GM21825 (cell line): ENCODE measurements around the gene DNAJC1.
"Not testable (repeated sequence)": the region's sequence is repeated elsewhere in the genome, so short reads cannot be mapped to it uniquely, and the experiment has no call there.

Experiments used
- ATAC-seq: cut with Tn5 transposase; IDR thresholded peaks from one replicate; pipeline ENCODE4 v1.9.1; 2021; ENCODE audit warnings: mild to moderate bottlenecking, moderate library complexity; ENCODE audit not compliant: unreplicated experiment

DNAJC1 gene, protein sequence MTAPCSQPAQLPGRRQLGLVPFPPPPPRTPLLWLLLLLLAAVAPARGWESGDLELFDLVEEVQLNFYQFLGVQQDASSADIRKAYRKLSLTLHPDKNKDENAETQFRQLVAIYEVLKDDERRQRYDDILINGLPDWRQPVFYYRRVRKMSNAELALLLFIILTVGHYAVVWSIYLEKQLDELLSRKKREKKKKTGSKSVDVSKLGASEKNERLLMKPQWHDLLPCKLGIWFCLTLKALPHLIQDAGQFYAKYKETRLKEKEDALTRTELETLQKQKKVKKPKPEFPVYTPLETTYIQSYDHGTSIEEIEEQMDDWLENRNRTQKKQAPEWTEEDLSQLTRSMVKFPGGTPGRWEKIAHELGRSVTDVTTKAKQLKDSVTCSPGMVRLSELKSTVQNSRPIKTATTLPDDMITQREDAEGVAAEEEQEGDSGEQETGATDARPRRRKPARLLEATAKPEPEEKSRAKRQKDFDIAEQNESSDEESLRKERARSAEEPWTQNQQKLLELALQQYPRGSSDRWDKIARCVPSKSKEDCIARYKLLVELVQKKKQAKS

DNA sequence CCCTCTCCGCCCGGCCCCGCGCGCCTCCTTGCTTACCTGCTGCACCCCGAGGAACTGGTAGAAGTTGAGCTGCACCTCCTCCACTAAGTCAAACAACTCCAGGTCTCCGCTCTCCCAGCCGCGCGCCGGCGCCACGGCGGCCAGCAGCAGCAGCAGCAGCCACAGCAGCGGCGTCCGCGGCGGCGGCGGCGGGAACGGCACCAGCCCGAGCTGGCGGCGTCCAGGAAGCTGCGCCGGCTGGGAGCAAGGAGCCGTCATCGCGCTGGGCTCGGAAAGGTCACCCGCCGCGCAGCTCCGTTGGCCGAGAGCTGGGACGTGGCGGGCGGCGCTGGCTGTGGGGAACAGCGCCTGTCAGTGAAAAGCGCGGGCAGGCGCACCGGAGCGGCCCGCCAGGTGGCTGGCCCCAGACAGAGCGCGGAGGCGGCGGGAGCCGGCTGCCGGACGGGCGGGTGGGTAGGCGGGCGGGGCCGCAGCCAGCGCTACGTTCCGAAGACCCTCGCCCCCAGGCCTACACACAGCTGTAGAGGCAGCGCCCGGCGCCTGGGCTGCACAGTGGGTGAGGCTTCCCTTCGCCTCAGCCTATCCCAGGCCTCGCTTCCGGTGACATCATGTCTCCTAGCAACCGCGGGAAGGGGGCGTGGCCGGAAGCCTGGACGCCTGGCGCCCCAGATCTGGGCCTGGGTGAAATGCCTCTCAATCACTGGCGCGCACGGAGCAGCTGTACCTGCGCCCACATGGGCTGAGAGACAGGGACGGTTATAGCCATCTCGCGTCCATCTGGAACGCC lies at the start of gene DNAJC1:
Gene DNAJC1 (minus strand): TSS at position 554 of the 787 bp plus-strand sequence. CDS start 296 bp downstream, at position 258.
- peak; percentile 95 for ATAC-seq

DNA sequence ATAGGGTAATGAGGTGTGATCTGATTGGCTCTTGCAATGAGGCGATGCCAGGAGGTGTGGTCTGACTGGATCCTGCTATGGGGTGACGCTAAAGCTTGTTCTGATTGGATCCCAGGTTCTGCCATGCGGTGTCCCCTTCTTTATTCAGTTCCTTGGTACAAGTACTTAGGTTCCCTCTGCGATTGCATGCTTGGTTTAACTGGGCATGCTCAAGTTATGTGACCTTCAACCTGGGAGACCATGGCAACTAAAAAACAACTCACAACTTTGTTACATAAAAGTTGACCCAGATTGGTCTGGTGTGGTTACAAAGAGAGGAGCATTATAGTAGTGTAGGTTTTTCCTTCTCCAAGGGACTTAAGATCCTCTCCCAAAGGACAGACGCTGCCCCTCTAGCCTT lies 49.5 kb upstream of the DNAJC1 start:
- ATAC-seq, result no peak

DNA sequence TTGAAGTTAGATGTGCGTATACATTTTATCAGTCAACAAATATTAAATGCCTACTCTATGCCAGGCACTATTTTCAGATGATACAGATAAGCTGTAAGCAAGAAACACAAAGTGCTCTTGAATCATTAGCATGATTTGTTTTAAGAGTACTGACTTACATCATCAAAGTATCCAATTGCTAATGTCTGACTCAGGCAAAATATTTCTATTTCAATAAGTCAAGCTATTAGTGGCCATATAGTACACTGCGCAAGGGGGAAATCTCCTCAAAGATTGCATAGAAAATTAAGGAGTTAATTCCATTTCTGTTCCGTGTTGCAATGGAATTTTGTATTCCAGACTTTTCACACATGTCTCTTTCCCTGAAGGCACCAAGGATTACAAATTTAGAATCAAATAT lies 46.1 kb upstream of the DNAJC1 start:
- no peak for ATAC-seq

DNA sequence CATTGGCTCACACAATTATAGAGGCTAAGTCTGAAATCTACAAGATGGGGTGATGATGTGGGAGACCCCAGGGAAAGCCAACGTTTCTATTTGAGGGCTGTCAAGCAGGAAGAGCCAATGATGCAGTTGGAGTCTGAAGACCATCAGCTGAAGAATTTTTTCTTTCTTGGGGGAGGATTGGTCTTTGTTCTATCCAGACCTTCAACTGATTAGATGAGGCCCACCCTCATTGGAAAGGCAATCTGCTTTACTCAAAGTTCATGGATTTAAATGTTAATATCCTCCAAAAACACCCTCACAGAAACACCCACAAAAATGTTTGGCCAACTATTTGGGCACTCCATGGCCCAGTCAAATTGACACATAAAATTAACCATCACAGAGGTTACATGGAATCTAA lies 44.3 kb upstream of the DNAJC1 start:
- no peak for ATAC-seq

DNA sequence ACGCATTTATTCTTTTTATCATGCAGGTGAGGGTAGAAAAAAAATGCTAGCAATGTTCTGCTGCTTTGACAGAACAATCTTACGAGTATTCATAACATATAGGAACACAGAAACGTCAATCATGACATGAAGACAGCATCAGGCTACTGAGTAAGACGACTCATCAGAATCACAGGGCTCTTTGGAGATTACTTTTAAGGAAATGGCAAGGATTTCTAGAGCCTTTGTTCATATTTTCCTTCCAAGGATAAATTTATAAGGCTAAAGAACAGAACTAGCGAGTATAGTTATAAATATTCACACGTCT lies 39.8 kb upstream of the DNAJC1 start:
- no peak for ATAC-seq

DNA sequence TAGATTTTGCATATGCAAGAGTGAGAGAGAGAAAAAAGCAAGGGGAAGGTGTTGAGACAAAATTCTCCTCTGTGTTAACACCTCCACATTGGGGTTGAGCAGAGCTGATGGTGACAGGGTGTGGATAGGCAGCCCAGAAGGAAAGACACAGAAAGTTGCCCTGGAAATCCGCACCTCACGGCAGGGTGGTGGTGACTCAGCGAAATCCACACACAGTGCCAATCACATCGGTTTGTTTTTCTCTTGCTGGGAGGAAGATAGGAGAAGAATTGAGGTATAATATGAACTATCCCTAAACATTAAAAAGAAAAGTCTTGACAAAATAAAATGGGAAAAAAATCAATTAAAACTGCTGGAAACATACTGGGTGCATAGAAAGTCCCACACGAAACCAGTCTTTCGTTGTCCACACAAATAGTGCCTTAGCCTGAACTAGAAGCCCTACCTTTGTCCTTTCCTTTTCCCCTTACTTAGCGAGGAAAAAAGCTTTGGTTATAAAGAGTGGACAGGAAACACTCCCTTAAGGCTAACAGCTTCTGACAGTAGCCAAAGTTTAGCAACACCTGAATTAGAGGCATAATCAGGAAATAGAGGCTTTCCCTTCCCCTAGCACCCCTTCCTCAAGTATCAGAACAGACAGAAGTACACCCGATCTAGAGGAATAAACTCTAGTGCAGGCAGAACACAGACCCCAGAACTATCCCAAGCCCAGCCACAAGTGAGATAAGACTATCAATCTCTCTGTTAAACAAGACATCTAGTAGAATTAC lies 39.2 kb upstream of the DNAJC1 start:
- no peak for ATAC-seq

DNA sequence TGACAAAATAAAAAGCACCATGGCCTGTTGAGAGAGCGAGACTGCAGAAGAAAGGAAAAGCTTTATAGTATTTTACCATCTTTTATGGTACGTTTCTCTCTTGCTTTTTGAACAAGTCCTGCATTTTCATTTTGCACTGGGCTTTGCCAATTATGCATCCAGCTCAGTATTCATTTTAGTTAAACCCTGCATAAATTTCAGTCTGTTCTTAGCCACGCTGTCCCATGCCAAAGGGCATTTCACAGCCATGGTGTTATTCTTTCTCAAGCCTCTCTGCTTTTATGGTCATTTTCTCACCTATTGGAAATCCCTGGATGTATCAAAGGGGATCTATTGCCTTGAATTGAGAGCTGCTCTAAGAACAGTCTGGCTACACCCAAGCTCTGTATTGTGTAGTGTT lies 30.8 kb upstream of the DNAJC1 start:
- ATAC-seq, result no peak

DNA sequence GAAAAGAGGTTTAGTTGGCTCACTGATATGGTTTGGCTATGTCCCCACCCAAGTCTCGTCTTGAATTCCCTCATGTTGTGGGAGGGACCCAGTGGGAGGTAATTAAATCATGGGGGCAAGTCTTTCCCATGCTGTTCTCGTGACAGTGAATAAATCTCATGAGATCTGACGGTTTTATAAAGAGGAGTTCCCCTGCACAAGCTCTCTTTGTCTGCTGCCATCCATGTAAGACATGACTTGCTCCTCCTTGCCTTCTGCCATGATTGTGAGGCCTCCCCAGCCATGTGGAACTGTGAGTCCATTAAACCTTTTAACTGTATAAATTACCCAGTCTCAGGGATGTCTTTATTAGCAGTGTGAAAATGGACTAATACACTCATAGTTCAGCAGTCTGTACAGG lies 28.7 kb upstream of the DNAJC1 start:
- ATAC-seq, result not testable (repeated sequence)

DNA sequence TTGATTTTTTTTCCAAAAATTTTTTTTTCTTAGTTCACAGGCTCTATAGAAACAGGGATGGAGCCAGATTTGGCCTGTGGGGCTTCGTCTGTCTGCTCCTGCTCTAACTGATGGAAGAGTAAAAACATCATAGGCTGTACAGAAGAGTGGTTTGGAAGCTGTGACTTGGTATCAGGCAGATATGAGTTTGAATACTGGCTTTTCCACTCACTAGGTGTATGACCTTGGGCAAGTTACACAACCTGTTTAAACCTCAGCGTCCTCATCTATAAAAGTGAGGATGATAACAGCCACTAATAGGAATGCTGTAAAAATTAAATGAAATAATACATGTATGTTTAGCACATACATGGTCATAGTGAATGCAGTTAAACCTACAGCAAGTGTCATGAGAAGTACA lies 26.9 kb upstream of the DNAJC1 start:
- ATAC-seq, result no peak

DNA sequence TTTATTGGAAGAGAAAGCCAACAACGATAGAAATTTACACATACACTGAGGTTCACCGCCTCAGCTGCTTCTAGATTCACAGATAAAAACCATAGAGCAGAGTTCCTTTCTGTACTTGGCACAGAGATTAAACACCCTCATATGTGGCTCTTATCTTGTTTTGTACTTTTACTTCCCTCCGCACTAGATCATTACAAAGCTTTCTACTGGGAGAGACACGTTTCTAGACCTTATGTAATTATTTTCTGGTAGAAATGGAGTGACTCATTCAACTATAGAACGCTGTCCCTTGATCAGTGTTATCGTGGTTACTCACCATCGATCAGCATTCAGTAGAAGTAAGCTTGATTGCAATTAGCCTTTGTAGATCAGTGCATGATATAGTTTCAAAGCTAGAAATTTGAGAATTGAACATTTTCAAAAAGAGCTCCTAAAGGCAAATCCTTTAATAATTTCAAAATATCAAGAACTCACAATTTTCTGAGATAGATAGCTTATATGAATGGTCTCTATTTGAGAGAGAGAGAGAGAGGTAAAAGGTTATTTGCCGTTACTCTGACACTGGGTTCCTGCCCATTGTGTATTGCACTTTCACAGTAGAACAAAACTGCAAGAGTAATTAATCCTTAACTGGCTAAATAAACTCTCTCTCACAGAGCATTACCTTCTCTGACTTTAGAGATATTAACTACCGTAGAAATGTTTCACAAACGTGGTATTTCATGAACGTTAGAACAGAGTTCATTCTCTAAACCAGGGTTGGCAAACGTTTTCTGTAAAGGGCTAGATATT lies 26.1 kb upstream of the DNAJC1 start:
- ATAC-seq, result no peak

DNA sequence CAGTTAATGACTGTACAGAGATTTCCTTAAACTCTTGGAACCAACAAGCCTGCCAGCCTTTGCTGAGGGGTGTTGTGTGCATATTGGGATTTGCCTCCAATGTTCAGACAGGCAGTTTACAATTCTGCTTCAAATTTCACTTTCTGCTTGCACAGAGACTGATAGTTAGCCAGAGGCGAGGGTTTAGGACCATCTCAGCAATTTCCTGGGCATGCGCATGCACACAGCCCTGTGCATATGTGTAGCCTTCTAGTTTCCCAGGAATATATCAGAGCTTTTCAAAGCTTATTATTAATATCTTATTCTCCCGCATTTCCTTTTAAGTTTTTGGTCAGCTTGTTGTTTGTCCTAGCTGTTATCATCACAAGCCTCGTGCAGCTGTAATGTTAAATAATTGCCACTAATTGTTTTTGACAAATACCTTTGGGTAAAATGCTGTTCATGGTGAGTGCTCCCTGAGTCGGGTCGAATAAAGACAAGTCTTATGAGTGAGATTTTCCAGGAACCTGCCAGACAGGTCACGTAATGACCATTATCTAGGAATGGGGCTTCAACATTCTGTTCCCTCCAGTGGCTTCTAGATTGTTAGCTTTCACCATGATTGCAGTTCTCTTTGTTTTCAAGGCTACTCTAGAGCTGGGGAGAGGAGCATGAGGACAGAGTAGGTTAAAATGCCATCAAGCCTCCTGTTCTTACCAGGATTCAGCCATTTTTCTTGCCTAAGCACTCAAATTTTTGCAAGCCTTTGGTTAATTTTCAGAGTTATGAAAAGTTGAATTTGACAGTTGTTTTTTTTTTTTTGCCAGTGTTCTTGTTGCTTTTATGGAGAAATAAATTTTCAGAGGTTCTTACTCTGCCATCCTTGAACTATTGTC lies 24.1 kb upstream of the DNAJC1 start:
- no peak for ATAC-seq

DNA sequence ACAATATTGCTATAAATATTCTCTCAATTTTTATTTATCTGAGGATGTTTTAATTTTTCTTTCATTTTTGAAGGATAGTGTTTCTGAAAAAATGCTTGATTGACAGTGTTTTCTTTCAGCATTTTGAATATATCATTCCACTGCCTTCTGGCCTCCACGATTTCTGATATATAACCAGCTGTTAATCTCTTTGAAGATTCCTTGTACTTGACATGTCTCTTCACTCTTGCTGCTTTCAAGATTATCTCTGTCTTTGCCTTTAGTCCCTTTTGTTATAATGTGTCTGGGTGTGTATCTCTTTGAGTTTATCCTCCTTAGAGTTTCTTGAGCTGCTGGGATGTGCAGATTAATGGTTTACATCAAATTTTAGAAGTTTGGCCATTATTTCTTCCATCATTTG lies 22.8 kb upstream of the DNAJC1 start:
- ATAC-seq, result no peak

DNA sequence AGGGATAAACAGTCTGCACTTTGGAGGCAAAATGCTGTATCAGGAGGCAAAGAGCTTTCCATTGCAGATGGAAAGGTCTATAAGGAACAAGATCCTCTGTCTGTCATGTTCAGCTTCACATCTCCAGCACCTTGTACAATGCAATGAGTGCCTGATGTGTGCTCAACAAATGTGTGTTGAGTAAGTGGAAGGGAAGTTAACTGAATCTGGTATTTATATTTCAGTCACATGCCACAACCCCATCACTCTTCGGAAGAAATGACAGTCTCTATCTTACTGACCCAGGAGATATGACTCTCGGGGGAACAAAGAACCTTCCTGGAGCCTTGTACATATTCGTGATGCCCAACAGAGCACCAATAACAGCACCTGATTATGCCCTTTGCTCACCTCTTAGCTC lies 20.0 kb upstream of the DNAJC1 start:
- ATAC-seq, result no peak

DNA sequence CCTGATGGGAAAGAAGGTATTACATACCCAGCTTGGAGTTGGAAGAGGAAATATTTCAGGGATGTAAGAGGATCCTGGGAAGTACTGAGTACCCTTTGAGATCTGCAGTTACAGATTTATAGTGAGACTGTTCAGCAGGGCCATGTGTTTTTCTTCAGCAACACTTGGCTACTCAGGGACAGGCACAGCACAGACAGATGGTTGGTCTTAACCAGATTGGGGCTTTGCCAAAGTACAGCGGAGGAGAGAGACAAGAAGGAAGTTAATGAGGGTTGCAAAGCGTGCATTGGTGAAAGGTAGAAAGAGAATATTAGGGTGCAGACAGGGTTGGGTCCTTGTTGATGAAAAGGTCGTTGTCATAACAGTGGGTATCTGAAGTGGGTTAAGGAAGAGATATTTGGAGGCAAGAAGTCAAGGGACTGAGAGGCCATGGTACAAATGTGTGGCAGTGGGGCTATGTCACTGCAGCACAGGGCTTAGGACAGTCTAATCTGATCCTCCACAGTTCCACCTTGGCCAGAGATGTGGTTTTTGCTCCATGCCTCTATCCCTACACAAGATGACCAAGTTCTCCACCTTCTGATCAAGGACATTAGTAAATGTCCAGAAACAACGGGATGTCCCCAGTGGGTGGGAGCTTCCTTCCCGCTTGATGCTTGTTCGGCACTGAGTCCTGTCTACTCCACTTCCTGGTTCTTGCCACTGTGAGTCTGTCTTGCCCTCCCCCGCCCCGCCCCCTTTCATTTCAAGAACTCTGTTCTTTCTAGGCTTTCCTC lies 18.9 kb upstream of the DNAJC1 start:
- ATAC-seq, result no peak

DNA sequence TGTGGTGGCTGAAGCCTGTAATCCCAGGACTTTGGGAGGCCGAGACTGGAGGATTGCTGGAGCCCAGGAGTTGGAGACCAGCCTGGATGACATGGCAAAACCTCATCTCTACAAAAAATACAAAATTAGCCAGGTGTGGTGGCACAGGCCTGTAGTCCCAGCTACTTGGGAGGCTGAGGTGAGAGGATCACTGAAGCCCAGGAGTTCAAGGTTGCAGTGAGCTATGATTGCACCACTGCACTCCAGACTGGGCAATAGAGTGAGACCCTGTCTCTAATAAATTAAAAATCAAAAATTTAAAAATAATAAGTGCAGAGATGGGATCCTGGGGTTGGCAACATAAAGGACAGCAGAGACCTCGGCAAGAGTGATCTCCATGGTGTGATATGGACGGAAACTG lies 17.6 kb upstream of the DNAJC1 start:
- not testable (repeated sequence) for ATAC-seq

DNA sequence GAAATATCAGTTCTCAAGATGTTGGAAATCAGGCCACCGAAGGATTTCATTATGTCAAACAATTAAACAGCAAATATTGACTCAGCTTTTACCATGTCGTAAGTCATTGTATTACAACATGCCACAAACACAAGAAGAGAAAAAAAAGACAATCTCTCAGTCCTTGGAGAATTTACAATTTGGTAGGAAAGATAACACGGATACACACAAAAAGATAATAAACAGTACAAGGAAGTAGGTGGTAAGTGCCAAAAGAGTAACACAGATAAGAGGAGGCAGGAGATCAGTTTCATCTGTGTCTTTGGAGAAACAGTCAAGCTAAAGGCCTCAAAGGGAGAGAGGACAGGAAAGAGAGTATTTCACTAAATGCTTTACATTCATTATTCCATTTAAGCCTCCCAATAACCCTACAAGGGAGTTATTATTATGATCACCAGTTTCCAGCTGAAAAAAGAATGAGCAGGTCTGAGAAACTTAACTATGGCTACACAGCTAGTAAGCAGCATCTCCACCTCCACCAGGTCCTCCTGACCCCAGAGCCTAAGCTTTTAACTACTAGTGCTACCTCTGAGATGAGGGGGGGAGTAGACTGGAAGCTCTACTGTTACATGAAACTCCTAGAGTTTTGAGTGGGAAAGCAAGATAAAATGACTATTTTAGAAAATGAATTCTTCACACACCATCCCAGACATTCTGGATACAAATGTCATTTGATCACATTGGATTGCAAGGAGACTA lies 13.9 kb upstream of the DNAJC1 start:
- no peak for ATAC-seq

DNA sequence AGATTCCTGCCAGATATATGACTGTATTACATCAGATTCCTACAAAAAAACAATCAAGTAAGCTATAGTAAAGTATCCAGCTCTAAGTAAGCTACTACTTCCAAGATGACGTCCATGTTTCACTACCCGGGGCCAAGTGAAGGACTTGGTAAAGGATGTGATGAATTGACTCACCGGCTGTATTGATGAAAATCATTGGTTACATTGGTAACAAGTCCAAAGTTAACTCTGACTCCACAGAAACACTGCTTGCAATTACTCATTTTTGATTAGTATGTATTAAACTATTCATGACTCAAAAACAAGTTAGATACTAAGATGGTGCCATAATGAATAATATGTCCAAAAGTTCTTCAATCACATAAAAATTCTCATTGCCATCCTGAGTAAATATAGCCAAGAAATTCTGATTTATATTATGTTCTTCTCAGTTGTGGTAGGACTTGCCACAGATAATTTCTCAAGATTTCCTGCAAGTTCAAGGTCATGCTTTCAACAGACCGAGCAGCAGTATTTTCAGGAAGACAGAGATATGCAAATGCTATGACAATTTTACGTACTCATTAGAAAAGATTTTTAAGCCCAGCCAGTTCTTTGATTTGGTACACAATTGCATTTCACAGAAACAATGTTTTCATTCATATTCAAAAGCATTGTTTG lies 12.6 kb upstream of the DNAJC1 start:
- ATAC-seq, result no peak

DNA sequence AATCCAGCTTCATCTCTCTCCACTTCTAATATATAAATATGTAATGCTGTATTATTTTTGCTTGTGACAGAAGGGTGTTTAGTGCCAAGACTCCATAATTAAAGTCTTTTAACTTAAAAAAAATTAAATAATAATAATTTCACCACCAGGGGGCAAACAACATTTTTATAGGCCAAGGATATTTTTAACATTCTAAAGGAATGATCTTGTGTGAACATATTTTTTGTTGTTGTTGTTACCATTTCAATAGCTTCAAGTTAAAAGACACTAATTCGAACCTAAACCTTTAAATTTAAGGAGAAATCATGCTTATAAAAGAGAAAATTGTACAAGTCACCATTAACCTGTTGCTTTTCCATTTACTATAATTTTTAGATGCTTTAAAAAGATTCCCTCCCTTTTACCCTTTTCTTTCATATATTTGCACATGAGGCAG lies 7.5 kb upstream of the DNAJC1 start:
- ATAC-seq, result no peak
